GM19099 (cell line): ENCODE data around the gene LARP1.

Source experiments
- POLR2A ChIP-seq: IDR thresholded peaks from 3 replicates; pipeline ENCODE4 v1.6.1; 2011; ENCODE audit warnings: low read depth; ENCODE audit not compliant: insufficient read length; ENCODE audit errors: extremely low read depth

The LARP1 gene

DNA sequence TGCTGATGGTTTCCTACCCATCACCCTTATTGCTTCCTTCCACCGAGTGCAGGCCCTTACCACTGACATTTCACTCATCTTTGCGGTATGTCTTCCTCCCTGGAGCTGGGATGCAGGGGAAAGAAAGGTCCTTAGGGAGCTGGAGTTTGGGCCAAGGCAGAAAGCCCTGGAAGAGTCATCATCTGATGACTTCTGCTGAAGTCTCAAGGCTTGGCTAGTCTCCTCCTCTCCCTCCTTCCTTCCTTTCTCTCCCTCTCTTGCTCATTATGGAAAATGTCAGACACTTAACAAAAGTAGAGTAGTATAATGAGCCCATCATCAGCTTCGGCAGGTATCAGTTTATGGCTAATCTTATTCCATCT is 40.0 kb downstream of the LARP1 start:
- TF ChIP-seq POLR2A = no peak

DNA sequence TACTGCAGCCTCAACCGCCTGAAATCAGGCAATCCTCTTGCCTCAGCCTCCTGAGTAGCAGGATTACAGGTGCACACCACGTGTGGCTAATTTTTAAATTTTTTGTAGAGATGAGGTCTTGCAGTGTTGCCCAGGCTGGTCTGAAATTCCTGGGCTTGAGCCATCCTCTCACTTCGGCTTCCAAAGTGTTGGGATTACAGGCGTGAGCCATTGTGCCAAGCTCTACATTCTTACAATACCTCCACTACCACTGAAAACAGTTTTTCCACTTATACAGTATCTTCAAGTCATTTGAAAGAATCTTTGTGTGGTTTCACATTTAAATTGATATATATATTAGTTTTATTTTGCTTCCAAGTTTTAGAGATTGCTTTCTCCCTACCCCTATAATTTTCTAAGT is 42.6 kb downstream of the LARP1 start:
- no peak for TF ChIP-seq POLR2A

DNA sequence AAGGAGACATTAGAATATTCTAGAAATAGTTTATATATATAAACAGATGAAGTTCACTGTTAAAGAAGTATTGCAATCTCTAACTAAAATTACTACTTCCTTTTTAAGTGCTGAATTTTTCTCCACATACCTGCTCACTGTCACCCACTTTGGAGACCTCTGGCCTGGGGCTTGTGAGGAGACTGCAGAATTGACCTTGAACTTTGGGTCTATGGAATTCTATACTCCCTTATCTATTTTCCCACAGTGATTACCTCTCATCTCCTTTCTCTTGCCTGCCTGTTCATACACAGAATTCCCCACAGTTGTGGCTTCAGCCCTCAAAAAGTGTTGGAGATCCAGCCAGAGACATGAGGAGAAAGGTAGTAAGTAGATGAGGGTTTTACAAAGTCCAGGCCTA is 45.4 kb downstream of the LARP1 start:
- no peak for TF ChIP-seq POLR2A

DNA sequence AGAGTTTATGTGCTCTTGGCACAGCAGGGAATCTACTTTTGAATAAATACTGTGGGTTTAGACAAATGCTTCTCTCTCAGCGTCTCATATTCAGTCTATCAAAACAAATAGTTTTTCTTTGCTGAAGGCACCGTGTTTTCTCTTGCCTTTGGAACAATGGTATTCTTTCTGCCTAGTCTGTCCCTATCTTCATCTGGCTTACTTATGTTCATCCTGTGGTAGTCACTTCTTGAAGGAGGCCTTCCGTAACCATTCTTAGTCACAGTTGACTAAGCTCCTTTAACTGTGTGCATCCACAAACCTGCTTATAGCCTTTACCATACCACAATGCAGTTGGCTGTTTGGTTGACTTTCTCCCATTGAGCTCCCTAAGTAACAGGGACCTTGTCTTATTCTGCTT is 45.9 kb downstream of the LARP1 start:
- TF ChIP-seq POLR2A = no peak

DNA sequence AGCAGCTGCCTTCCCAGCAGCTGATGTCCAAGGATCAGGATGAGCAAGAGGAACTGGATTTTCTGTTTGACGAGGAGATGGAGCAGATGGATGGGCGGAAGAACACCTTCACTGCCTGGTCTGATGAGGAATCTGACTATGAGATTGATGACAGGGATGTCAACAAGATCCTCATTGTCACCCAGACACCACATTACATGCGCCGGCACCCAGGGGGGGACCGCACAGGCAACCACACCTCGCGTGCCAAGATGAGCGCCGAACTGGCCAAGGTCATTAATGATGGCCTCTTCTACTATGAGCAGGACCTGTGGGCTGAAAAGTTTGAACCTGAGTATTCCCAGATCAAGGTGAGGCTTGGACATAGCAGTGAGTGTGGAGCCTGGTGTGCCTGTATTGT is 46.9 kb downstream of the LARP1 start:
- no peak for TF ChIP-seq POLR2A

DNA sequence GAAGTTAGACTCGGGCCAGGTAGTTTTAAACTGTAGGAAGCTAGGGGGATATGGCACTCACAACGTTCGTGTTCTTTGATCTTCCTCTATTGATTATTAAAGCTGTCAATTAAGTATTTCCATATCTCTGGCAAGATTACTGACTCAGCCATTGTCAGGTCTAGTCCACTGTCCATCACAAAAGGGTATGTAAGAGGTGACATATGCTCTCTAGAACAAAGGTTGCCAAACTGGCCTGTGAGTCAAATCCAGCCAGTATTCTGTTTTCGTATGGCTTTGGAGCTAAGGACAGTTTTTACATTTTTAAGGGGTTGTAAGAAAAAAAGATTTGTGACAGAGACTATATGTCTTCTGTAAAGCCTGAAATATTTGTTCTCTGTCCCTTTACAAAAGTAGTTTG is 51.0 kb downstream of the LARP1 start:
- no peak for TF ChIP-seq POLR2A

DNA sequence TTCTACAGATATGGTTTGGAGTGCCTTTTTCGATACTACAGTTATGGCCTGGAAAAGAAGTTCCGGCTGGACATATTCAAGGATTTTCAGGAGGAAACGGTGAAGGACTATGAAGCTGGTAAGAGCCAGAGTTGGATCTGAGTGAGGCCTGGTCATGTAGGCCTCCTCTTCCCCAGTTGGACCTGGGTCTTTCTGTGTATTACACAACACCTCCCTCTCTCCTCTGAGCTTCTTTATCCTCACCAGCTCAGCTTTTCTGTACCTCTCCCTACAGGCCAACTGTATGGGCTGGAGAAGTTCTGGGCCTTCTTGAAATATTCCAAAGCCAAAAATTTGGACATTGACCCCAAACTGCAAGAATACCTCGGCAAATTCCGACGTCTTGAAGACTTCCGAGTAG is 56.1 kb downstream of the LARP1 start:
- no peak for TF ChIP-seq POLR2A

DNA sequence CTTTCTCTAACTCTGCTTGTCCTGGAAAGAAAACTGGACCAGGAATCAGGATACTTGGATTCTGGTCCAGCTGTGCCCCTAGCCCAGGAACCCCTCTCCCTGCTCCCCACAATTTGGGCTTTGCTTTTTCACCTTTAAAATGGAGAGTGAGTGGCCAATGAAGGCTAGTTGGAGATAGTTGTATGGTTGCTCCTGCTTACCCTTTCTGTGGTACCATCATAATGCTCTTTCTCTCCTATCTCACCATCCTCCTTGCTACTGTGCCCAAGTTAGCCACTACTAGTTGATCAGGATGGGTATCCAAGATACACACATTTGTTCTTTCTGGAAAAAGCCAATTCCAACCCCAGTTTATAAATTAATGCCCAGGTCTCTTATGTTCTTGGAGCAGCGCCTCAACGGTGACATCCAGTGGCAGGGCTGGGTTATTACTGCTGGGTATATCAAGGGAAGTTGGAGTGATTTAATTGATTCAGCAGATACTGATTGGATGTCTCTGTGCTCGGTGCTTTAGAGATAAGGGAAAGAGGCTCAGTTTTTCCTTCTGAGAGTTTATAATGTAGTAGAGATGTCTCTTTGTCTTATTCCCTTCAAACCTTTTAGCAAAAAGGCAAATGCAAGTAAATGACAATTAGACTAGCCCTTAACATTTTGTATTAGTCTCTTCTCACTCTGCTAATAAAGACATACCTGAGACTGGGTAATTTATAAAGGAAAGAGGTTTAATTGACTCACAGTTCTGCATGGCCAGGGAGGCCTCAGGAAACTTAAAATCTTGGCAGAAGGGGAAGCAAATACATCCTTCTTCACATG is 56.7 kb downstream of the LARP1 start:
- no peak for TF ChIP-seq POLR2A

DNA sequence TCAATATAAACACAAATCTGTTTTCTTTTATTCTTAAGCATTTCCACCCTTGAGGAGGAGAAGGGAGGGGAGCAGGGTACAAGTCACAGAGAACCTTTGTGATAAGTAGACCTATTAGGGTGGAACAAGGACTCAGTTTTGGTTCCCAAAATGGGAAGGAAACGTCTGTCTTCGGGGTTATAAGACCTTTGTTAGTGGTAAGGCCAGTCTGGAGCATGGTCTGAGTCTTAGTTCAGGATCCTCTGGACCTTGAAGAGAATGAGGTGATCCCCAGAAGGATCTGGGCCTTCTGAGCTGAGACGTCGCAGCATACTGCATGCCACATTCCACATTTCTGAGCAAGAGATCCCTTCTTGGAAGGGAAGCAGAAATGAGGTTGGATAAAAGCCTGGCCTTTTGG is 58.0 kb downstream of the LARP1 start:
- TF ChIP-seq POLR2A = no peak

DNA sequence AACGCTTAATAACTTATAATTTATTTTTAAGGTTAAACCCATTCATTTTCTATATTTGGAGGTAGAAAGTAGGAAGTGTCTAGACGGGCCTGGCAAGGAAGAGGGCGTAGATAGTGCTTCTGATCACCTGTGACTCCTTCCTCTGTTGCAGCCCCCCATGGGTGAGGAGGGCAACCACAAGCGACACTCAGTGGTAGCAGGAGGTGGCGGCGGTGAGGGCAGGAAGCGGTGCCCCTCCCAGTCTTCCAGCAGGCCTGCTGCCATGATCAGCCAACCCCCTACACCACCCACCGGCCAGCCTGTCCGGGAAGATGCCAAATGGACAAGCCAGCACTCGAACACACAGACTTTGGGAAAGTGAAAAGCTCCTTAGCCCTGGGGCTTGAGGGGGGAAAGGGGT is 58.6 kb downstream of the LARP1 start:
- no peak for TF ChIP-seq POLR2A

DNA sequence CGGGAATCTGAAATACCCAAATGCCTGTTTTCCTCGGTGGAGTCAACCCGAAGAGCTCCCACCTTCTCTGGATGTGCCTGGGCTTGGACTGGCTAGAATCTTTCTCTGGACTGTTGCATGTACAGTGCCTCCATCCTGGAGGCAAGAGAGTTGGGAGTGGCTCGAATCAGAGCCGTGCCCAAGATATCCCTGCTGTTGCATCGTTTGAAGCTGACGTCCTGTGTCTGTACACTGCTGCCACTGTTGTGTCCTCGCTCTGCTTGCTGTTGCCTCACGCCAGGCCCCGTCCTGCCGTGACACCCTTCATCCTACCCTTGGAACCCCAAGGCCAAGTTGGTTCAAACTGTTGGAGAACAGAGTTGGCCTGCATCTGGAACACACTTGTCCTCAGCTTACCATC is 59.8 kb downstream of the LARP1 start:
- no peak for TF ChIP-seq POLR2A

DNA sequence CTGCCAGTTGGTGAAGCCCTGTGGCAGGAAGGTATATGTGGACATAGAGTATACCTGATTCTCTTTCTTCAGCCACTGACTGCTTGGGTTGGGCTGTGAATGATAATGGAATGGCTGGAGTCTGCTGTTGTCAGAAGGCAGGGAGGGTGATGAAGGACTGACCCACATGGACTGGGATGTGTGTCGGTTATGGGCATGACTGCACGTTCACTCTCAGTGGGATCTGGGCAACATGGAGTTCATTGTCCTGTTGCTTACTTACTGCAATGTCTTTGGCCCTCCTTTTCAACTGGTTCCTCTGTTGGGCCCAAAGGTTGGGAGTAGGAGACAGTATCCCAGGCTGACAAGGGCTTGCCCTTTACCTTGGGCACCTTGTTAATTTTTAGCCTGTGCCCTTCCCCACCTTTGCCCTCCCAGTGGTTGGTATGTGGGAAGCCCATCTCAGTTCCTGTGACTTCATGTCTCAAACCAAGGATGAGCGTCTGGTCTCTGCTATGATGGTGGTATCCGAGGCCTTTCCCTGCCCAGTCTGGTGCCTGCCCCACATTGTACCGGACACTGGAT is 60.6 kb downstream of the LARP1 start:
- no peak for TF ChIP-seq POLR2A

DNA sequence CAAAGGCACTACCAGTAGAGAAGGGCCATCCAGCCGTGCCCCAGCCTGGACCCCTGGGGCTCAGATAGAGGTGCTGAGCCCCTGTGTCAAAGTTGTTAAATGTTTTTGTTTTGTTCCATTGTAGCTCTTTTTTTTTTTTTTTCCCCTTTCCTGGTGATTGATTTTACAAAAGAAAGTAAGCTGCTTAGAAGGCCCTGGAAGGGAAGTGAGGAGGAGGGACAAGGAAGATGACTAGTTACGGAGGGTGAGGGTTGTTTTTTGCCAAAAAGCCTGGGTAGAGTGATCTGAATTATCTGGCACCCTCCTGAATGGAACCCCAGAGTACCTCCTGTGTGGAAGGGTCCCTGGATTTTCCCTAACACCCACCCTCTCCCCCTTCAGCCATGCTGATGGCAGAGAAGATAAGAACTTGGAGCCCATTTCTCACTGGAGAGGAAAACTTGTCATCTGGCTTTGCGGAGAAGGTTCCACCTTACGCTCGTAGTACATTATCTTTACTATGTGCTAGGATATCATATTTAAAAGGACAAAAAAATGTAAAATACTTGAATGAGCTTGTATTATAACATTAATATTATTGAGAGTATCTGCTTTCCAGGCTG is 61.8 kb downstream of the LARP1 start:
- TF ChIP-seq POLR2A = no peak

DNA sequence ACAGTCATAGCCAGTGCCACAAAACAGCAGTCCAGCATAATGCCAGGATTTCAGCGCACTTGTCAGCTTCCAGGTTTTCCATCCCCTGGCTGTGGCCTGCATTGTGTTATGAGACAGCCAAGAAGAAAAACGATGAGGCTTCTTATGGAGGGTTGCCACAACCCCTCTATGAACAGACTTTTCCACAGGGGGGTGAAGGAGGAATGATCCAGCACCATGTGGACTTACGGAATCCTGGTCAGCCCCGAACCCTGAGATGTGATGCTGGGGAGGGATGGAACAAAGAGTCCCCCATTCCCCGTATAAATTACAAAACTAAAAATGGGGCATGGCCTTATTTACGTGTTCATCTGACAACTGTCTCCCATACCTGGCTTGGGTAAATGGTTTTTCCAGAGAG is 62.6 kb downstream of the LARP1 start:
- TF ChIP-seq POLR2A = no peak

DNA sequence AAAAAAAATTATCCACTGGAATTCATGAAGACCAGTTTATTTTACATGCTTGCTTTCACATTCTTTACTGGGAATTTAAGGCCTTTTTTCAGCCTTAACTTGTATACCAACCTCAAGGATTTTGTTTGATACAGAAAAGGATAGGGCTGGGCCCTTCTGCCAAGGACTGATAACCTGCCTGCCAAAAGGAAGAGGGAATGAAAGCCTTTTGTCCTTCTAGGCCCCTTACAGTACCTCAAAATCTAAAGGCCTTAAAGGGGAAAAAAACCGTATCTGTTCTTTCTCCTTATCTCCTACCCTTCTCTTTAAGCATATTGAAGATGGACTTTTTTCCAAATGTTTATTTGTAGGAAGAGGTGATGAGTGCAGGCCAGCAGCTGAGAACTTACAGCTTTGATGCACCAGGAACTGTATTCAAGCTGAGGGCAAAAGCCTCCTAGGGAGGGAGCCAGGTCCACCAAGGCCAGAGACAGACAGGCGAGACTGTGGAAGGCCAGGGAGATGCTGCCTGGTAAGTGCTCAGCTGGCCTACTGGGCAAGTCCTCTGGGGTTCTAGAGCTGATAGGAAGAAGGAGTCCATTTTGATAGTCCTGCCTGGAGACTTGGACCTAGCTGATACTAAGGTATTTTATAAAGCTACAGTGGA is 63.4 kb downstream of the LARP1 start:
- no peak for TF ChIP-seq POLR2A

DNA sequence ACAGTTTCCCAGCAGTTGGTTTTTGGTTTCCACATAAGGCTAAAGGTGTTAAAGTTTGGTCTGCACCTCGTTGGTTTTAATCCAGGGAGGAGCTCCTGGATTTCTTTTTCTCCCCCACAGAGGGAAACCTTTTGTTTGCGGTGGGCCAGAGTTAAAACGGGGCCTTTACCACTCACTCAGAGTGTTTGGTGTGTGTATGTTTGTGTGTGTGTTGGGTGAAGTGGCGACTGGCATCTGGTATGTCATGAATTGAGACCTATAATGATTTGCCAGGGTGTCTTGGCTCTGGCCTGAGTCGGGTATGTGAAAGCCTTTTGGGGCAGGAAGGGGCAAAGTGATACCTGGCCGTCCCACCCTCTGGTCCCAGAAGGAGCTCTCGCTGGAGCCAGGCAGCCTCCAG is 64.4 kb downstream of the LARP1 start:
- TF ChIP-seq POLR2A = no peak
